Activated CD4-positive, CD25-positive, alpha-beta regulatory T cell treated with anti-CD3 and anti-CD28 coated beads, Interleukin-2, amount 50 U/mL, for 72 hours (primary cell): ENCODE data around the gene NOXA1.
A peak's percentile ranks its signal among the peaks of the same experiment; 100 is the strongest.

Experiments
- DNase-seq: peaks from one replicate; pipeline ENCODE4 v3.0.0; 2021

NOXA1 gene

GRCh38 chr9:137455359-137455991 is 32.3 kb downstream of the NOXA1 start:
- DNase-seq: no peak

- DNase-seq: no peak
Observed at GRCh38 chr9:137456061-137456863, 33.1 kb downstream of the NOXA1 start.

GRCh38 chr9:137456864-137457405 is 33.7 kb downstream of the NOXA1 start:
- no peak for DNase-seq

GRCh38 chr9:137457406-137458193 is 34.4 kb downstream of the NOXA1 start:
- peak; percentile 33 for DNase-seq

- DNase-seq: peak; percentile 35
Observed at GRCh38 chr9:137458194-137459151, 35.3 kb downstream of the NOXA1 start.

- peak; percentile 97 for DNase-seq
Observed at GRCh38 chr9:137459152-137459600, 36.0 kb downstream of the NOXA1 start, which contains the start of gene NSMF. TSS of gene NSMF (minus strand) at chr9:137459334. CDS start at chr9:137459102, 232 bp downstream.

GRCh38 chr9:137459601-137460362 is 36.6 kb downstream of the NOXA1 start:
- peak; percentile 39 for DNase-seq

- peak; percentile 30 for DNase-seq
Observed at GRCh38 chr9:137460363-137461315, 37.4 kb downstream of the NOXA1 start.

- no peak for DNase-seq
Observed at GRCh38 chr9:137461316-137461662, 38.1 kb downstream of the NOXA1 start.

- DNase-seq: peak; percentile 84
Observed at GRCh38 chr9:137461663-137462395, 38.6 kb downstream of the NOXA1 start.

GRCh38 chr9:137462396-137462985 is 39.3 kb downstream of the NOXA1 start:
- no peak for DNase-seq

- no peak for DNase-seq
Observed at GRCh38 chr9:137462986-137463930, 40.1 kb downstream of the NOXA1 start.

- DNase-seq: no peak
Observed at GRCh38 chr9:137463931-137464290, 40.7 kb downstream of the NOXA1 start.

- no peak for DNase-seq
Observed at GRCh38 chr9:137464291-137464999, 41.3 kb downstream of the NOXA1 start.

- DNase-seq: no peak
Observed at GRCh38 chr9:137465000-137465719, 42.0 kb downstream of the NOXA1 start.

GRCh38 chr9:137465720-137466388 is 42.7 kb downstream of the NOXA1 start:
- DNase-seq: no peak
